ENCODE measurements around the gene PPM1H.
"Not testable (repeated sequence)": the region's sequence is repeated elsewhere in the genome, so short reads cannot be mapped to it uniquely, and the experiment has no call there.

Gene PPM1H

GRCh38 chr12:62814243-62814642 lies 120.7 kb downstream of the PPM1H start:
- H3K4ac ChIP-seq (ENCODE audit: low read depth in 1 of 2, low read length in 2 of 2), result no peak overlapping the region
- no peak overlapping the region for H2BK15ac ChIP-seq (ENCODE audit: low read depth, poor library complexity, severe bottlenecking)
- H3K9ac ChIP-seq (ENCODE audit: low read length), result no peak overlapping the region
- no peaks in the 10 kb centered on the region for H3K79me1 ChIP-seq (replicated peaks; ENCODE audit: low read length, poor library complexity, severe bottlenecking)
- no peak overlapping the region for H3K4me3 ChIP-seq (ENCODE audit: insufficient read depth in 1 of 2, low read depth in 1 of 2, low read length in 2 of 2)
- no peaks in the 10 kb centered on the region for H3K36me3 ChIP-seq (ENCODE audit: control insufficient read depth in 1 of 2, insufficient read depth in 2 of 2, low read depth in 1 of 2, low read length in 2 of 2)
- no peak overlapping the region for H2AFZ ChIP-seq (ENCODE audit: low read depth, low read length)
- no peak overlapping the region for H4K91ac ChIP-seq (ENCODE audit: low read length)
- H3K18ac ChIP-seq (ENCODE audit: low read depth in 1 of 2, low read length in 2 of 2), result no peak overlapping the region
- no peak overlapping the region for H3K23ac ChIP-seq (ENCODE audit: low read length in 2 of 2)
- no peaks in the 10 kb centered on the region for H3K27me3 ChIP-seq (ENCODE audit: control insufficient read depth in 1 of 2, insufficient read depth in 1 of 2, low read length in 2 of 2)
- H3K9me3 ChIP-seq (ENCODE audit: control insufficient read depth, low read length), result no peaks in the 10 kb centered on the region
- no peak overlapping the region for H3K27ac ChIP-seq (ENCODE audit: low read length, poor library complexity, severe bottlenecking)
- no peak overlapping the region for H3K4me2 ChIP-seq (ENCODE audit: low read length, poor library complexity, severe bottlenecking)
- no peak for DNase-seq
- 100% methylated on average over 2 of the region's 3 CpGs for WGBS
- no peak overlapping the region for H2BK5ac ChIP-seq (ENCODE audit: low read depth, low read length, poor library complexity, severe bottlenecking)
- no peak overlapping the region for H2BK12ac ChIP-seq (ENCODE audit: low read length in 2 of 2)
- no peak overlapping the region for H3K14ac ChIP-seq (ENCODE audit: low read length in 2 of 2)
- H4K8ac ChIP-seq (ENCODE audit: low read length), result no peak overlapping the region
- H2BK120ac ChIP-seq (ENCODE audit: low read depth, low read length), result no peak overlapping the region
- no peak overlapping the region for H2AK5ac ChIP-seq (ENCODE audit: low read length, severe bottlenecking)
- no peaks in the 10 kb centered on the region for H3K4me1 ChIP-seq (ENCODE audit: control insufficient read depth, insufficient read depth, low read depth, low read length)

DNA sequence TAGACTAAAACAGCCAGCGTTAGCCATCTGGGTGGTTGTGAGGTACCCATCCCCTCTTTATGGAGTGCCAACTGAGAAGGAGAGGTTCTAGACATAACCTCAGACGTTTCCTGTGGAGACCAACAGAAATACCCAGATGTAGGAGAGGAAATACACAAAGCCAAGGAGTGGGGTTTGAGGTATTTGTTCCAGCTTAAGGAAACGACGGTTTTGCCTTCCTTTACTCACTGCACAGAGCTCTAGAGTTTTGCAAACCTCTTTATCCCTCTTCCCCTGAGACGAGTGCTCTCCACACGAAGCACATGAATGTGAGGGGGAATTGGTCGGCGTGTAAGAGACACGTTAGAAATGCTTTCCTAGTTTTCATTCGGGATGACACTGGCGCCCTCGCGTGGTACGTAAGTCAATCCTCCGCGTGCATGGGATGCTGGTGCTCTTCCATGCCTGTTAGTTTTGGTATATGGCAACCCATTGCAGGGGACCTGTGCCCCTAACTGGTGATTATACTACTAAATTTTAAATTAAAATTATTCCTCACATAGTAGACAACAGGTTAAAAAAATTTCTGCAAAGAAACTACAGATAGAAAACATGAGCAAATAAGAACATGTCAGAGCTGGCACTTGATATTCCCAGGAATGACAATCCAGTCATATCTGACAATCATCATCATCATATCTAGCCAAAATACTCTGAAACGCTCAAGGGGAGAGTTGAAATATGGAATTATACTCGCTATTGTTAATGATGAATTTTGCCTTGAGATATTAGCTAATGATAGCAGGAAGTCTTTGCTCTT lies 121.7 kb downstream of the PPM1H start:
- Histone ChIP-seq H3K27ac (ENCODE audit: low read length, poor library complexity, severe bottlenecking) (no peak overlapping the region), H3K27me3 (ENCODE audit: control insufficient read depth in 1 of 2, insufficient read depth in 1 of 2, low read length in 2 of 2) (no peaks in the 10 kb centered on the region), H3K79me1 (replicated peaks; ENCODE audit: low read length, poor library complexity, severe bottlenecking) (no peaks in the 10 kb centered on the region), H3K23ac (ENCODE audit: low read length in 2 of 2) (no peak overlapping the region), H2BK15ac (ENCODE audit: low read depth, poor library complexity, severe bottlenecking) (no peak overlapping the region), H2BK120ac (ENCODE audit: low read depth, low read length) (no peak overlapping the region), H4K91ac (ENCODE audit: low read length) (no peak overlapping the region), H3K9ac (ENCODE audit: low read length) (peak overlapping the region; percentile 55), H2AK5ac (ENCODE audit: low read length, severe bottlenecking) (peak overlapping the region; percentile 76), H2AFZ (ENCODE audit: low read depth, low read length) (no peak overlapping the region), H3K4me1 (ENCODE audit: control insufficient read depth, insufficient read depth, low read depth, low read length) (no peaks in the 10 kb centered on the region), H3K9me3 (ENCODE audit: control insufficient read depth, low read length) (no peaks in the 10 kb centered on the region), H3K4ac (ENCODE audit: low read depth in 1 of 2, low read length in 2 of 2) (no peak overlapping the region), H3K4me2 (ENCODE audit: low read length, poor library complexity, severe bottlenecking) (peak overlapping the region; percentile 42), H3K4me3 (ENCODE audit: insufficient read depth in 1 of 2, low read depth in 1 of 2, low read length in 2 of 2) (peak overlapping the region in 1 of 2 experiments; percentile 54), H3K36me3 (ENCODE audit: control insufficient read depth in 1 of 2, insufficient read depth in 2 of 2, low read depth in 1 of 2, low read length in 2 of 2) (no peaks in the 10 kb centered on the region), H3K18ac (ENCODE audit: low read depth in 1 of 2, low read length in 2 of 2) (no peak overlapping the region), H2BK5ac (ENCODE audit: low read depth, low read length, poor library complexity, severe bottlenecking) (no peak overlapping the region), H4K8ac (ENCODE audit: low read length) (no peak overlapping the region), H2BK12ac (ENCODE audit: low read length in 2 of 2) (no peak overlapping the region), H3K14ac (ENCODE audit: low read length in 2 of 2) (peak overlapping the region in 1 of 2 experiments; percentile 62)
- peak; percentile 65 for DNase-seq
- 12% methylated on average over 15 of the region's 18 CpGs for whole genome bisulfite sequencing

DNA sequence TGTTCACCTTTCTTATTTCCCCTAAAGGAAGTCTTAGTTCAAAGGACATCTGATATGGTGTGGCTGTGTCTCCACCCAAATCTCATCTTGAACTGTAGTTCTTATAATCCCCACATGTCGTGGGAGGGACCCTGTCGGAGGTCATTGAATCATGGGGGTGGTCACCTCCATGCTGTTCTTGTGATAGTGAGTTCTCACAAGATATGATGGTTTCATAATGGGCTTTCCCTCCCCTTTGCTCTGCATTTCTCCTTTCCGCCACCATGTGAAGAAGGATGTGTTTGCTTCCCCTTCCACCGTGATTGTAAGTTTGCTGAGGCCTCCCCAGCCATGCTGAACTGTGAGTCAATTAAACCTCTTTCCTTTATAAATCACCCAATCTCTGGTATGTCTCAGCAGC lies 123.5 kb downstream of the PPM1H start:
- H4K8ac ChIP-seq (ENCODE audit: low read length); H2BK12ac ChIP-seq (ENCODE audit: low read length in 2 of 2); H3K9ac ChIP-seq (ENCODE audit: low read length); H3K4me1 ChIP-seq (ENCODE audit: control insufficient read depth, insufficient read depth, low read depth, low read length); H3K36me3 ChIP-seq (ENCODE audit: control insufficient read depth in 1 of 2, insufficient read depth in 2 of 2, low read depth in 1 of 2, low read length in 2 of 2); H2AK5ac ChIP-seq (ENCODE audit: low read length, severe bottlenecking); H2BK15ac ChIP-seq (ENCODE audit: low read depth, poor library complexity, severe bottlenecking); H3K27ac ChIP-seq (ENCODE audit: low read length, poor library complexity, severe bottlenecking); H2BK5ac ChIP-seq (ENCODE audit: low read depth, low read length, poor library complexity, severe bottlenecking); H3K9me3 ChIP-seq (ENCODE audit: control insufficient read depth, low read length); H3K79me1 ChIP-seq (replicated peaks; ENCODE audit: low read length, poor library complexity, severe bottlenecking); H3K18ac ChIP-seq (ENCODE audit: low read depth in 1 of 2, low read length in 2 of 2); H2BK120ac ChIP-seq (ENCODE audit: low read depth, low read length); H3K27me3 ChIP-seq (ENCODE audit: control insufficient read depth in 1 of 2, insufficient read depth in 1 of 2, low read length in 2 of 2); H2AFZ ChIP-seq (ENCODE audit: low read depth, low read length); H4K91ac ChIP-seq (ENCODE audit: low read length); H3K4ac ChIP-seq (ENCODE audit: low read depth in 1 of 2, low read length in 2 of 2); H3K14ac ChIP-seq (ENCODE audit: low read length in 2 of 2); DNase-seq; H3K4me2 ChIP-seq (ENCODE audit: low read length, poor library complexity, severe bottlenecking); H3K4me3 ChIP-seq (ENCODE audit: insufficient read depth in 1 of 2, low read depth in 1 of 2, low read length in 2 of 2); H3K23ac ChIP-seq (ENCODE audit: low read length in 2 of 2): not testable (repeated sequence)
- WGBS, result 89% methylated on average over 2 of the region's 4 CpGs

DNA sequence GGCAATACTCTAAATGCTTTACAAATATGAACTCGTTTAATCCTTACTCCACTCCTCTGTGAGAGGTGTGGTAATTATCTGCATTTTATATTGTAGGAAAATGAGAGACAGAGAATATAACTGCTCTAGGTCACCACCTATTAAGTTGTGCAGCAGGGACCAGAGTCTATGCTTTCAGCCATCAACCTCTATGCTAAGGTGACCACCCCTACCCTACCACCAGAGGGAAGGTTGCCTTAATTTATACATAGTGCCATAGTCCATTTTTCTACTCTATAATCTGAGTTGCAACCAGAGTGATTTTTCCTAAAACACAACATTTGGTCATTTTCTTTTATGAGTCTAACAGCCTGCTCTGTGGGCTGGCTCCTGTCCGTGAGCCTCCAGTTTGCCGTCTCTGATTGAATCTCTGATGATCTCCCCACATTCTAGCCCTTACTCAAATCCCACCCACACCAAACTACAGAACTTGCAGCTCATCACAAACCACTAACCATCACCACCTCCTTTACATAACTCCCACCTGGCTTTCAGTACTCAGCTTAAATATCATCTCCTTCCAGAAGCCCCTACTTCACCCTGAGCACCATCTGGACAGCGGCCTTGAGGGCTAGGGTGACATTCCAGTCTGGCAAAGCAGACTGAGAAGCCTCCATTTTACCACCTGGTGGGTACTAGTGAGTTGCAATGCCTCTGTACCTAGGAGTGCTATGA lies 126.6 kb downstream of the PPM1H start:
- H2BK12ac ChIP-seq (ENCODE audit: low read length in 2 of 2), result no peak overlapping the region
- H2BK5ac ChIP-seq (ENCODE audit: low read depth, low read length, poor library complexity, severe bottlenecking), result no peak overlapping the region
- no peak overlapping the region for H3K23ac ChIP-seq (ENCODE audit: low read length in 2 of 2)
- no peak overlapping the region for H4K91ac ChIP-seq (ENCODE audit: low read length)
- H2AFZ ChIP-seq (ENCODE audit: low read depth, low read length), result no peak overlapping the region
- H3K9me3 ChIP-seq (ENCODE audit: control insufficient read depth, low read length), result no peaks in the 10 kb centered on the region
- H3K79me1 ChIP-seq (replicated peaks; ENCODE audit: low read length, poor library complexity, severe bottlenecking), result no peaks in the 10 kb centered on the region
- H3K27ac ChIP-seq (ENCODE audit: low read length, poor library complexity, severe bottlenecking), result no peak overlapping the region
- no peaks in the 10 kb centered on the region for H3K4me1 ChIP-seq (ENCODE audit: control insufficient read depth, insufficient read depth, low read depth, low read length)
- H3K18ac ChIP-seq (ENCODE audit: low read depth in 1 of 2, low read length in 2 of 2), result no peak overlapping the region
- no peak overlapping the region for H3K4ac ChIP-seq (ENCODE audit: low read depth in 1 of 2, low read length in 2 of 2)
- no peak overlapping the region for H3K9ac ChIP-seq (ENCODE audit: low read length)
- no peaks in the 10 kb centered on the region for H3K27me3 ChIP-seq (ENCODE audit: control insufficient read depth in 1 of 2, insufficient read depth in 1 of 2, low read length in 2 of 2)
- no peak for DNase-seq
- no peak overlapping the region for H2BK120ac ChIP-seq (ENCODE audit: low read depth, low read length)
- no peak overlapping the region for H3K4me2 ChIP-seq (ENCODE audit: low read length, poor library complexity, severe bottlenecking)
- no peaks in the 10 kb centered on the region for H3K36me3 ChIP-seq (ENCODE audit: control insufficient read depth in 1 of 2, insufficient read depth in 2 of 2, low read depth in 1 of 2, low read length in 2 of 2)
- H4K8ac ChIP-seq (ENCODE audit: low read length), result no peak overlapping the region
- no peak overlapping the region for H3K4me3 ChIP-seq (ENCODE audit: insufficient read depth in 1 of 2, low read depth in 1 of 2, low read length in 2 of 2)
- H3K14ac ChIP-seq (ENCODE audit: low read length in 2 of 2), result no peak overlapping the region
- WGBS, result 94% methylated on average over 3 of the region's 4 CpGs
- no peak overlapping the region for H2BK15ac ChIP-seq (ENCODE audit: low read depth, poor library complexity, severe bottlenecking)
- no peak overlapping the region for H2AK5ac ChIP-seq (ENCODE audit: low read length, severe bottlenecking)

All from mesenchymal stem cell (in vitro differentiated cells and primary cell).